AG09309 (cell line): Measurements from ENCODE around the gene DNAJC15.
"Not testable (repeated sequence)": the region's sequence is repeated elsewhere in the genome, so short reads cannot be mapped to it uniquely, and the experiment has no call there.

ENCODE experiments used
- DNase-seq: peaks from one replicate; pipeline ENCODE4 v3.0.0-alpha.2; 2010; ENCODE audit warnings: low read depth
- H3K4me3 ChIP-seq: 2 replicates; pipeline ENCODE4 v1.5.1; 2011; ENCODE audit warnings: mild to moderate bottlenecking, low read depth, low read length, moderate library complexity; ENCODE audit not compliant: control insufficient read depth
- CTCF ChIP-seq: IDR thresholded peaks from 2 replicates; pipeline ENCODE4 v1.5.1; 2011; ENCODE audit warnings: mild to moderate bottlenecking, low read depth, low read length, inconsistent platforms; ENCODE audit not compliant: insufficient read depth, control insufficient read depth; ENCODE audit errors: missing control alignments

DNAJC15 gene

GRCh38 chr13:43072394-43072793, 49.0 kb downstream of the DNAJC15 start:
- no peak overlapping the region for H3K4me3 ChIP-seq

GRCh38 chr13:43074824-43075510, 51.6 kb downstream of the DNAJC15 start:
- H3K4me3 ChIP-seq: no peak overlapping the region
- no peak for DNase-seq
- no peak for TF ChIP-seq CTCF

More at GRCh38 chr13:43072394-43072793, 49.0 kb downstream of the DNAJC15 start:
- no peak for TF ChIP-seq CTCF
- no peak for DNase-seq

GRCh38 chr13:43075511-43075902, 52.1 kb downstream of the DNAJC15 start:
- not testable (repeated sequence) for H3K4me3 ChIP-seq, DNase-seq

GRCh38 chr13:43077046-43077445, 53.7 kb downstream of the DNAJC15 start:
- no peak overlapping the region for H3K4me3 ChIP-seq
- DNase-seq: no peak
- no peak for TF ChIP-seq CTCF

GRCh38 chr13:43077461-43077860, 54.1 kb downstream of the DNAJC15 start:
- TF ChIP-seq CTCF: no peak
- H3K4me3 ChIP-seq: no peak overlapping the region
- DNase-seq: no peak

GRCh38 chr13:43077906-43078305, 54.5 kb downstream of the DNAJC15 start:
- TF ChIP-seq CTCF: no peak
- H3K4me3 ChIP-seq: no peak overlapping the region
- DNase-seq: no peak

- no peak for TF ChIP-seq CTCF
- no peak for DNase-seq
- H3K4me3 ChIP-seq: no peak overlapping the region
These were observed 55.0 kb downstream of the DNAJC15 start for GRCh38 chr13:43078399-43078798.
